Osteocyte (in vitro differentiated cells): ENCODE data around the gene CD3E. TPM values are rescaled to one million over a fixed set of nuclear protein-coding genes. Genes with fewer than 3 reads are reported as not detected.

Experiments
- DNase-seq: peaks from one replicate; pipeline ENCODE4 v3.0.0; 2021; ENCODE audit warnings: mixed read lengths; ENCODE audit not compliant: unreplicated experiment; ENCODE audit errors: extremely low spot score
- H3K27ac Mint-ChIP-seq: one replicate; pipeline ENCODE4 v1.8.0; 2021; ENCODE audit warnings: mild to moderate bottlenecking, mixed read lengths; ENCODE audit not compliant: unreplicated experiment
- H3K27me3 Mint-ChIP-seq: one replicate; pipeline ENCODE4 v1.8.0; 2021; ENCODE audit warnings: mixed read lengths; ENCODE audit not compliant: unreplicated experiment
- H3K36me3 Mint-ChIP-seq: one replicate; pipeline ENCODE4 v1.8.0; 2021; ENCODE audit warnings: mixed read lengths; ENCODE audit not compliant: unreplicated experiment
- H3K4me1 Mint-ChIP-seq: one replicate; pipeline ENCODE4 v1.8.0; 2021; ENCODE audit warnings: mixed read lengths; ENCODE audit not compliant: unreplicated experiment
- H3K4me3 Mint-ChIP-seq: one replicate; pipeline ENCODE4 v1.8.0; 2021; ENCODE audit warnings: mild to moderate bottlenecking, moderate library complexity, mixed read lengths; ENCODE audit not compliant: unreplicated experiment
- H3K9me3 Mint-ChIP-seq: one replicate; pipeline ENCODE4 v1.8.0; 2021; ENCODE audit warnings: mixed read lengths; ENCODE audit not compliant: unreplicated experiment
- total RNA-seq: library from RNA; stranded (reverse); gene quantifications from 2 replicates; pipeline ENCODE4 v1.2.1, GENCODE V29; 2021
- TF ChIP-seq, protein P1 (sequence below): fragments of 200-600 bp; sonication (generic); IDR thresholded peaks from 2 replicates; pipeline ENCODE4 v1.5.0; 2021; ENCODE audit warnings: antibody characterized with exemption, mild to moderate bottlenecking, moderate library complexity

CD3E gene
- total RNA-seq, 1 donor from 2014 or later, result not detected

DNA sequence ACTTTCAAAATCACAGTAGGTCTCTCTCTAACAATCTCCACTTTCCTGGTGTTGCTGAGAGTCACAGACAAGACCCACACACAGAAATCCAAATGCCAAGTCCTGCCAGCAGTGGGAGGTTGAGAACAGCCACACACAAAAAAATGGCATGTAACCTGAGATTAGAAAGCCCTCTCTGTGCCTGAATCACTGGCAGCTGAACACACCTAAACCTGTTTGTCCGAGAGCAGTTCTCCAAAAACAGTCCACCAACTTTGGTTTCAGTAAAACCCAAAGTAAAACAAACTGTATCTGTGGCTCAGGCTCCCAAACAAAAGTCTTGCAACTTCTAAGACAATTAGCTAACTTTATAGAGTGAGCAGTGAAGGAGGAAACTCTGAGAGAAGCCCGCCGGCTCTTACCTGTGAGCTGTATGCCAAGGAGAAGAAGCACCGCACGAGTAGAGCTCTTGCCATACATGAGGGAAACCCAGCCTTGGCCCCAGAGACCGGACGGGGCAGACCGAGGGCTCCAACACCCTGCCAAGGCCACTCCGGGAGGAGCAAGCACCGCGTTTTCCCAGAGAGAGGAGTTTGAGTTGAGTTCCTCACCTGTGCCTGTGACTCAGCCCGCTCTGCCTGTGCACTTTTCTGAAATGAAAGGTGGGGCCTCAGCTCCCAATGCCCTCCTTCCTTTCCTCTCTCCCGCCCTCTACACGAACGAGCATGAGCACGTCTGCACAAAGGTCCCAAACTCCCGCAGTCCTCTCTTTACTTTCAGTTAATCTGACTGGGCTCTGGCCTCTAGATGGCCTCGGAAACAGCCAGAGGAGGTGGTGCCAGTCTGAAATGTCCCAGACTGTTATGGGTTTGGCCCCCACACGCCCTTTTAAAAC lies 40.6 kb upstream of the CD3E start, which contains the start of gene MPZL2:
TSS of gene MPZL2 (minus strand) at position 603 of the 874 bp plus-strand sequence. CDS start at position 459, 144 bp downstream.
- H3K27ac Mint-ChIP-seq, result no peak within 1 kb of the TSS
- TF ChIP-seq, protein P1, sequence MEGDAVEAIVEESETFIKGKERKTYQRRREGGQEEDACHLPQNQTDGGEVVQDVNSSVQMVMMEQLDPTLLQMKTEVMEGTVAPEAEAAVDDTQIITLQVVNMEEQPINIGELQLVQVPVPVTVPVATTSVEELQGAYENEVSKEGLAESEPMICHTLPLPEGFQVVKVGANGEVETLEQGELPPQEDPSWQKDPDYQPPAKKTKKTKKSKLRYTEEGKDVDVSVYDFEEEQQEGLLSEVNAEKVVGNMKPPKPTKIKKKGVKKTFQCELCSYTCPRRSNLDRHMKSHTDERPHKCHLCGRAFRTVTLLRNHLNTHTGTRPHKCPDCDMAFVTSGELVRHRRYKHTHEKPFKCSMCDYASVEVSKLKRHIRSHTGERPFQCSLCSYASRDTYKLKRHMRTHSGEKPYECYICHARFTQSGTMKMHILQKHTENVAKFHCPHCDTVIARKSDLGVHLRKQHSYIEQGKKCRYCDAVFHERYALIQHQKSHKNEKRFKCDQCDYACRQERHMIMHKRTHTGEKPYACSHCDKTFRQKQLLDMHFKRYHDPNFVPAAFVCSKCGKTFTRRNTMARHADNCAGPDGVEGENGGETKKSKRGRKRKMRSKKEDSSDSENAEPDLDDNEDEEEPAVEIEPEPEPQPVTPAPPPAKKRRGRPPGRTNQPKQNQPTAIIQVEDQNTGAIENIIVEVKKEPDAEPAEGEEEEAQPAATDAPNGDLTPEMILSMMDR, result no peak
- H3K9me3 Mint-ChIP-seq, result no peaks in the 10 kb centered on the region
- no peak within 1 kb of the TSS for H3K4me3 Mint-ChIP-seq
- DNase-seq, result no peak
- H3K27me3 Mint-ChIP-seq, result peaks cover 70% of the 10 kb centered on the region
- no peaks in the 10 kb centered on the region for H3K36me3 Mint-ChIP-seq
- H3K4me1 Mint-ChIP-seq, result peaks cover 2% of the 10 kb centered on the region

DNA sequence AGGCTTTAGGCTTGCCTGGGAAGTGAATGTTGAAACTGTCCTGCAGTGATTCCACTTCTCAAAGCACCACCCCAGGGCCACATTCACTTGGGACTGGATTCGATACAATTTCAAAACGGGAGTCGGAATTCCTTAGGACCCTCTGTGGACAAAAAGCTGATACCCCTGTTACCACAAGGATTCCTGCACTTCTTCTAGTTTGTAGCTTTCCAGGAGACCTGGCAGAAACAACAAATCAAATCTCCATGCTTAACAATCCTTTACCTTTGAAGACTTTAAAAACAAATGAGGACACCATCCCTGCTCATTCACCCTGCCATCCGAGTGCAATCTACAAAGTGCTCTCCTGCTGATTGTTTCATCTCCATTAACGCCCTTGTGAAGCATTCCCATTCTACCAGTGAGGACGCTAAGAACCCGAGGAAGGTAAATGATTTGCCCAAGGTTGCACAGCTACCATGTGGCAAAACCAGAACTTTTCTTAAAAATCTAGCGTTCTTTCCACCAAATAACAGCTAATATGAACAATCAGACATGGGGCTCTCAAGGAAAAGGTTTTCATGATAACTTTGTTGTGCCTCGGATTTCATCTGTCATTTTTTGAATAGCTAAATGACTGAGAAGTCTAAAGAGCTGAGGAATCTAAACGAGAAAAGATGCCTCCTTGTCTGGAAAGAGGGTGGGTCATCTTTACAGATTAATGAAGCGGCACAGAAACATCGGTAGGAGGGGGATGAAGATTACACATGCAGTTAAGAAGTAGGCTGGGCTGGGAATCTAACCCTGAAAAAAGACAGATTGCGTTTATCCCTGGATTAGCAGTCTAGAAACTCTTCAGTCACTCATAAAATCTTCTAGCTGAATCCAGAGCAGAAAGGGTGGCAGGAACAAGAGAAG lies 39.7 kb upstream of the CD3E start:
- Mint-ChIP-seq H3K27me3 (peaks cover 76% of the 10 kb centered on the region), H3K36me3 (no peaks in the 10 kb centered on the region), H3K27ac (no peak overlapping the region), H3K4me1 (peaks cover 2% of the 10 kb centered on the region), H3K9me3 (no peaks in the 10 kb centered on the region), H3K4me3 (no peak overlapping the region)
- TF ChIP-seq, protein P1, result no peak
- no peak for DNase-seq

DNA sequence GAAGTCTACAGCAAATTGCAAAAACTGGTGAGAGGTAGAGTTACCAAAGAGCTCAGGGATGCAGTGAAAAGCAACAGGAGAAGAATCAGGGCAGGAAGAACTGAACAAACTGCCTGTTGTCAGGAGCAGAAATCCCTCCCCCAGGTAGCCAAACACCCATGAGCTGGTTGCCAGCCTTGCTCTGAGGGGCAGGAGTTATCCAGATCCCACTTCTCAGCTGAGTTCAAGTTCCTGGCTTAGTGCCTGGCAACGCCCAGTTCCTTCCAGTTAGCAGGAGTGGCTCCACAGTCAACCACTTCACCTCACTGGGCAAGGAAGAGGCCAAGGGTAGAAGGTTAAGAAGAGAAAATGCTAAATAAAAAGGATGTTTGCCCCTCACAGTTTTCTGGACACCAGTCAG lies 38.6 kb upstream of the CD3E start:
- H3K9me3 Mint-ChIP-seq, result no peaks in the 10 kb centered on the region
- H3K4me1 Mint-ChIP-seq, result peaks cover 2% of the 10 kb centered on the region
- no peak overlapping the region for H3K27ac Mint-ChIP-seq
- no peaks in the 10 kb centered on the region for H3K36me3 Mint-ChIP-seq
- TF ChIP-seq, protein P1, result no peak
- peaks cover 84% of the 10 kb centered on the region for H3K27me3 Mint-ChIP-seq
- no peak overlapping the region for H3K4me3 Mint-ChIP-seq
- no peak for DNase-seq

DNA sequence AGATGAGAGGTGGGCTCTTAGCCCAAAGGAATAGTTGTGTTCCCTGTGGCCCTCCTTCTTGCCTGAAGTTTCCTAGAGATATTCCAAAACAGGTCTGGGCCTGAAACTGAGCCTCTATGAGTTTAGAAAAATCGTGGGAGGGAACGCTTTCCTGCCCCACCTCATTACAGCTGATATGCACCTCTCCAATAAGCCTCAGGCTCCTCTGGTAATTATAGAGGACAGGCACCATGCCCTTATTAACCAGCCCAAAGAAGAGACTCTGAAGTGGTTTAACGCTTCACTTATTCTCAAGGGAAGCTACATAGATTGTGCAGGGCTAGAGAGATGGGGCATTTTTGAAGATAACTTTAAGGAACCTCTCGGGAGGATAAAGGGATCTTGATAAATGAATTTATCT lies 37.0 kb upstream of the CD3E start:
- no peak for DNase-seq
- H3K27me3 Mint-ChIP-seq, result peaks cover 82% of the 10 kb centered on the region
- no peaks in the 10 kb centered on the region for H3K36me3 Mint-ChIP-seq
- peaks cover 2% of the 10 kb centered on the region for H3K4me1 Mint-ChIP-seq
- TF ChIP-seq, protein P1, result no peak
- H3K9me3 Mint-ChIP-seq, result no peaks in the 10 kb centered on the region
- H3K27ac Mint-ChIP-seq, result no peak overlapping the region
- H3K4me3 Mint-ChIP-seq, result no peak overlapping the region

DNA sequence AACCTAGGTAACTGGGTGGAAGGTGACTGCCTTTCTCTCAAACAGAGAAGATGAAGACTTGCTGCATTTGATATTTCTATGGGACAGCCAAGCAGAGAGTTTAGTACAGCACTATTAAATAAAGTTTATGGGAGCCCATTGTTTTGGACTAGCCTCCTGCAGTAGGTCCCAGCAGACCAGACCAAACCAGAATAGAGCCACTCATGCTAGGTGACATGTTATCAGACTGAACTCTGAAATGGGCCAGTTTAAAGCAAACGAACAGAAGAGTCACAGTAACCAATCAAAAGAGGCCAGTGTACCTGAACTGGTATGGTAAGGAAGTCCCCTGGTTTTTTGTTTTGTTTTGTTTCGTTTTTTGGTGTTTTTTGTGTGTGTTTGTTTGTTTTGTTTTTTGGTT lies 32.5 kb upstream of the CD3E start:
- TF ChIP-seq, protein P1, result no peak

More for the DNA sequence above, 32.5 kb upstream of the CD3E start:
- Mint-ChIP-seq H3K36me3 (no peaks in the 10 kb centered on the region), H3K27ac (no peak overlapping the region), H3K27me3 (peaks cover 63% of the 10 kb centered on the region), H3K4me3 (no peak overlapping the region), H3K4me1 (no peaks in the 10 kb centered on the region), H3K9me3 (no peaks in the 10 kb centered on the region)
- no peak for DNase-seq
